ENCODE measurements around the gene SRRM2.
A peak's percentile ranks its signal among the peaks of the same experiment; 100 is the strongest.

The SRRM2 gene

GRCh38 chr16:2779978-2780898 is 27.8 kb downstream of the SRRM2 start:
- H3K27ac ChIP-seq: no peak overlapping the region
- TF ChIP-seq ZFX (IDR thresholded peaks at IDR 0.05; ENCODE audit: borderline replicate concordance) (no peak), CTCF (IDR thresholded peaks at IDR 0.05) (no peak)

- TF ChIP-seq ZFX (IDR thresholded peaks at IDR 0.05; ENCODE audit: borderline replicate concordance) (no peak), CTCF (IDR thresholded peaks at IDR 0.05) (no peak)
- no peak overlapping the region for H3K27ac ChIP-seq
Measured at GRCh38 chr16:2782583-2783351, 30.3 kb downstream of the SRRM2 start.

GRCh38 chr16:2783581-2784357 is 31.3 kb downstream of the SRRM2 start:
- H3K27ac ChIP-seq: no peak overlapping the region
- no peak for TF ChIP-seq ZFX (IDR thresholded peaks at IDR 0.05; ENCODE audit: borderline replicate concordance)
- no peak for TF ChIP-seq CTCF (IDR thresholded peaks at IDR 0.05)

GRCh38 chr16:2784358-2785100 is 32.1 kb downstream of the SRRM2 start:
- TF ChIP-seq CTCF (IDR thresholded peaks at IDR 0.05): no peak
- no peak for TF ChIP-seq ZFX (IDR thresholded peaks at IDR 0.05; ENCODE audit: borderline replicate concordance)
- H3K27ac ChIP-seq: no peak overlapping the region

- H3K27ac ChIP-seq: no peak overlapping the region
- TF ChIP-seq CTCF (IDR thresholded peaks at IDR 0.05) (peak; percentile 36), ZFX (IDR thresholded peaks at IDR 0.05; ENCODE audit: borderline replicate concordance) (no peak)
Measured at GRCh38 chr16:2785101-2785991, 32.9 kb downstream of the SRRM2 start.
